Activated CD8-positive, alpha-beta memory T cell treated with anti-CD3 and anti-CD28 coated beads for 24 hours (primary cell): ENCODE results near the gene ARFGAP1.

Experiments used
- DNase-seq: peaks from one replicate; pipeline ENCODE4 v3.0.0-alpha.2; 2020

ARFGAP1 gene

DNA sequence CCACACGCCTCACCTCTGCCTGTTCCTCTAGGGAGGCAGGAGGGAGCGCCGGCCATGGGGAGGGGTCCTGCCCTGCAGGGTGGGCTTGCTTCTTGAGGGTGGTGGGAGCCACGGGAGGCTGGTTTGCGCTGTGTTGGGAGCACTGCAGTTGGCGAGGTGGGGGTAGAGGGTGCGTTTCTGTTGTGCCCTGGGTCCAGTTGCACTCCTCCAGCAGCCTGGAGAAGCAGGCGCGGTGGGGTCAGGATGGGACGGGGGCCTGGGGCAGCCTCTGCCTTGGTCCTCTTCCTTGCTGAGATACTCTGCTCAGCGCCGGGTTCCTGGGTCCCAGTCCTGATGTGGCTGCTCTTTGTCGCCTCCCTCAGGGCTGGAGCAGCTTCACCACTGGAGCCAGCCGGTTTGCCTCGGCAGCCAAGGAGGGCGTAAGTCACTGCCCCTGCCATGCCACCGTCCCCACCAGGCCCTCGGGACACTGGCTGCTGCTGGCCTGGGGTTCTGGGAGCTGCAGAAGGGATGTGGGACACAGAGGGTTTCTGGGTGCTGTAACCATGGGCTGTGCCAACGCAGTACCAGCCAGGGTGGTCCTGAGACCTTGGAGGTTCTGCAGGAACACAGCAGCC lies 8.4 kb downstream of the ARFGAP1 start:
- DNase-seq = no peak

DNA sequence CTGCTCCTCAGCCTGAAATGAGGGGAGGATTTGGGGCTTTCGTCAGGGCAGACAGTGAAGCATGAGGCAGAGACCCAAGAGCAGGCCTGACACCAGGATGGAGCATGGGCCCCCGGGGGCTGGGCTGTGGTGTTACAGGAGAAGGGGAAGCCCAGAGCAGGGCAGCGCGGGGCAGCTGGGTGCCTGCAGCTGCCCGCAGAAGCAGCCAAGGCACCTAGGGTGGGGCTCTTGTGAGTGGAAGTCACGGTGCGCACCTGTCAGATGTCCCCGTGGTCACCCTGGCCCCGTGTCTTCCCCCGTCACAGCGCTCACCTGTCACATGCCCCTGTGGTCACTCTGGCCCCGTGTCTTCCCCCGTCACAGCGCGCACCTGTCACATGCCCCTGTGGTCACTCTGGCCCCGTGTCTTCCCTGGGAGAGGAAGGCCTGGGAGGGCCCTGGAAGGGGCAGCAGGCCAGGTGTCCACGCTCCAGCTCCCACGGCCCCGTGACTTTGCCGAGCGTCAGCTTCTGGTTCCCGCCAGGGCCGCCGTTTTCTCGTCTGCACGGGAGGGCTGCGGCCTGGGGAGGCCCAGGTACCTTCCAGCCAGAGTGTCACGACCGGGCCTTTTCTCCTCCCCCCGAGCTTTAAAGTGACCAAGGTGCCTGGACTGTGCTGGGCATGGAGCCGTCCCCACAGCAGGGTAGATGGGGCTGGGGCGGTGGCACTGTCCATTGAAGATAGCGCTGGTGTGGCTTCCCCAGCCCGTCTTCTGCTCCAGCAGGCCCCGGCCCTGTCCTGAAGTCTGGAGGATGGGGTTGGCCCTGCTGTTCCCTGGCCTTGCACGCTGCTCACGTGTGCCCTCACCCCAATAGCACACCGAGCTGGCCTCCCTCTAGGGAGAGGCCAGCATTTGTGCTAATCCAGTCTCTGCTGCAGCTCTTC lies 9.4 kb downstream of the ARFGAP1 start:
- no peak for DNase-seq

GRCh38 chr20:63282946-63283345 lies 10.3 kb downstream of the ARFGAP1 start:
- no peak for DNase-seq

DNA sequence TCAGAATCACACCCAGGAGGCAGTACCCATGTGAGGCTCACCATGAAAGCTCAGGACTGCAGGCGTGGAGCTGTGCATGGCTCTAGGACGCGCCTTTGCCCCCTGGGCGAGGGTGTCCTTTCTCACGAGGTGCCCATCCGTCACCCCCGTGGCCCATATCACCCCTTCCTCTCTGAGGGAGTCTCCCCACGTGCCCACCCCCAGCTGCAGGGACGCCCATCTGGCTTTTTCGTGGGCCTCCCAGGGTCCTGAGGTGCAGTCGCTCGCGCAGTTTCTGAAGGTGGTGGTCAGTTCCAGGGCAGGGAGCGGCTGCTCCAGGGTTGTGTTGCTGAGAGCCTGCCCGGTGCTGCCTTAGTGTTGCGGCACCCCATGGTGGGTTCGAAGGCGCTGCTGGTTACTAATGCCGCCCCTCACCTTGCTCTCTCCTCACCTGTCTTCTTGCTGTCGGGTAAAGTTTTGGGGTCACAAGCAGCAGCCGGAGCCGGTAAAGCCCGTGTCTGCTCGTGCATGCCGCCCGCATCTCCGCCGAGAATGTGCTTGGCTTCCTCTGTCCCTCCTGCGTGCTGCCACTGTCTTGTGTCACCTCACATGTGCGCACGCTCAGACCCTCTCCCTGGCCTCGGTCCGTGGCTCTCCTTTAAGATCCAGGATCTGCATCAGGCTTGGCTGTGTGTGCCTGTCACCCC lies 10.9 kb downstream of the ARFGAP1 start:
- DNase-seq = no peak

GRCh38 chr20:63284083-63284440 lies 11.4 kb downstream of the ARFGAP1 start:
- no peak for DNase-seq

- DNase-seq = no peak
These were observed 11.9 kb downstream of the ARFGAP1 start for GRCh38 chr20:63284544-63284949.

DNA sequence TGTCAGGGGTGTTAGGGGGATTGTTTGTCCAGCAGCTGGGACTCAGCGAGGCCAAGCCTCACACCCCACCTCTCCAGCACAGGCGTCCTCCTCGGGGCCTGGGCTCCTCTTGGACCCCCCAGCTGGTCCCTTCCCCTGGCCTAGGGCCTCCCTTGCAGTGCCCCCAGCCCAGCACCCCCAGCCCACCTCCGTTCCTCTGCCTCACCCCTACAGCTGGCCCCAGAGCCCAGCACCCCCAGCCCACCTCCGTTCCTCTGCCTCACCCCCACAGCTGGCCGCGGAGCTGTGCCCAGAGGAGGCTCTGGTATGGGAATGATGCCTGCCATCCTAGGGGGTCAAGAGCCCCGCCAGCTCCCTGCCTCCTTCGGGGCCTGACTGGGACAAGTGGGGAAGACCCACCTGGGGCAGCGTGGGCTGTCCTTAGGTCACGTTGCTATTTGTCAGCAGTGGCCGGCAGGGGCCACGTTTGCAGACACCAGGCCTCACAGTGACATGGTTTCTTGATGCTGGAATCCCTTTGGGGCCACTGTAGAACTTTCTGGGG lies 12.4 kb downstream of the ARFGAP1 start:
- DNase-seq = no peak

GRCh38 chr20:63285636-63286615 lies 13.3 kb downstream of the ARFGAP1 start:
- no peak for DNase-seq

GRCh38 chr20:63286781-63287696 lies 14.4 kb downstream of the ARFGAP1 start:
- no peak for DNase-seq

DNA sequence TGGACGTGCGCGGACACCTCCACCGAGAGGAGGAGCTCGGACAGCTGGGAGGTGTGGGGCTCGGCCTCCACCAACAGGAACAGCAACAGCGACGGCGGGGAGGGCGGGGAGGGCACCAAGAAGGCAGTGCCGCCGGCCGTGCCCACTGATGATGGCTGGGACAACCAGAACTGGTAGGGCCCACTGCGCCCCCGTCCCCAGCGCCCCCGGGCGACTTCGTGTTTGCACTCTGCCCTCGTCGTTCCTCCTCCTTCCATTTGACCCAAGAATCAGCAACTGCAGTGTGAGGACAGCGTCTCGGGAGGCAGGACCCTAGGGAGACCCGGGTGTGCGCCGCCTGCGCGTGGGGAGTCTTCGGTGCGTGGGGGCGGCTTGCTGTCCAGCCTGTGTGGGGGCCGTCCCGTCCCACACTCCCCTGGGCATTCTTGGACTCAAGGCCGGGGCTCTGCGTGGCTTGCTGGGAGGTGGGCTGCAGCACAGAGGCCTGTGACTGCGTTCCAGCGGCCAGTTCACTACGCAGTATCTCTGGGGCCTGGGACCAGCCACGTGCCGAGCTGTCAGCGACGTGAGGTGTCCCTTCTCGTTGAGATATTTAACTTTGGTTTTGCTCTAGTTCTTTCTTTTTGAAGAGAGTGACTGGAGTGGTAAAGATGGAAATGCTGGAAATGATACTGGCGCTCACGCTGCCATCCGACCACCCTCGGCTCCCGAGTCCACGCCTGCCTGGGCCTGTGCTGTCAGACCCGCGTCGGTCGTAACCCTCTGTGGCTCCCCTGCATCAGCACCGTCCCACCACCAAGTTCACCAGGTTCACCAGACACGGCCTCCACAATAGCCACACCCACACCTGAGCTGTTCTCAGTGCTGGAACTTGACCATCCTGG lies 15.3 kb downstream of the ARFGAP1 start:
- no peak for DNase-seq

GRCh38 chr20:63288581-63289251 lies 16.1 kb downstream of the ARFGAP1 start:
- no peak for DNase-seq

- DNase-seq = no peak
These were observed 16.9 kb downstream of the ARFGAP1 start for GRCh38 chr20:63289311-63290135.

DNA sequence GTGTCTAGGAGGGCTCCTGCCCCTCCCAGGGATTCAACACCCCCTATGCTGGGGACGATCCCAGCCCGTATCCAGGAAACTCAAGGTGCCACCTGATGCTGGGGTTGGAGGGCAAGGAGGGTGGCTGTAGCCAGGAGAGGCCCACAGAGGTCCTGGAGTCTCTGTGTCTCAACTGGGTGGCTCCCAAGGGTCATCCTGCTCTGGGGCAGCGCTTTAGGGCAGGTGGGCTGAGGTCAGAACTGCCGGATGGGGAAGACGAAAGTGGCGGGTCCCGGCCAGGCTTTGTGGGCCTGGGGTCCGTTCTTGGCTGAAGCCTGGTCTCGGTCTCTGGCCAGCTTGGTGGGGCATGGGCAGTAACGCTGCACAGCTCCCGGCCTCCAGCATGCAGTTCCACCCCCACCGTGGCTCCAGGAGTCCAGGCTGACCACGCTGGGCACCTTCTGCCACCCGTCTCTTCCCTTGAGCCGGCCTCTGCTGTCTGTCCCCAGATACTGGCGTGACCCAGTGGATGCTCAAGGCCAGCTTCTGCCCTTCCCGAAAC lies 17.6 kb downstream of the ARFGAP1 start:
- no peak for DNase-seq

DNA sequence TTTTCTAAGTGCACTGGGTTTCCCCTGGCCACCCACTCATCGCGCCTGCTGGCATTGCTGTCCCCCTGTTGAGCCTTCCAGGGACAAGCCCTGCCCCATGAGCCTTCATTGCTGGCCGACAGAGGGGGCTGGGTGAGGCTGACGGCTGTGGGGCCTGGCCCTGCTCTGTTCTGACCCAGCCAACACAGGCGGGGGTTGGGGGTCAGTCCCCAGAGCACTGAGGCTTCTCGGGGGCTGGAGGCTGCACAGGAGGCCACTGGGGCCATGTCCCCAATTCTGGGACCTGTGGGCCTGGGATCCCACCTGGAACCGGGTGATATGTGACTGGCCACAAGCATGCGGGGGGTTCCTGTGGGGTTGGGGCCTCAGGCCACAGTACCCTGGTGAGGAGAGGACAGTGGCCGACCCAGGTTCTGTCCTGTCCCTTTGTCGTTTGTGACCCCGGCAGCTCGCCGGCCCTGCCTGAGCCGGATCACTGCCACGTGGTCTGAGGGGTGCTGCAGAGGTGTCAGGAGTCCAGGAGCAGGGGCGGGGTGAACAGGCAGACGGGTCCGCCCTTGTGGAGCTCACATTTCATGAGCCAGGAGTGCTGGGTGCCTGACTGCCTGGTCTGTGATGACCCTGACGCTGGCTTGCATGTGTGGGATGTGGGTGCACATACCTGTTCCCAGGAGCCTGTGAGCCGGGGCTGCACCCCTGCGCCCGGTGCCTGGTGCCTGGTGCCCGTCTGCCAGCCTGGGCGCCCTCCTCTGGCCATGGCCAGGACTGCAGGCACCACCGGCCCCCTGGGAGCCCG lies 18.3 kb downstream of the ARFGAP1 start:
- peak; percentile 89 for DNase-seq

GRCh38 chr20:63291811-63292210 lies 19.2 kb downstream of the ARFGAP1 start:
- no peak for DNase-seq

GRCh38 chr20:63292292-63292701 lies 19.7 kb downstream of the ARFGAP1 start:
- DNase-seq = no peak

DNA sequence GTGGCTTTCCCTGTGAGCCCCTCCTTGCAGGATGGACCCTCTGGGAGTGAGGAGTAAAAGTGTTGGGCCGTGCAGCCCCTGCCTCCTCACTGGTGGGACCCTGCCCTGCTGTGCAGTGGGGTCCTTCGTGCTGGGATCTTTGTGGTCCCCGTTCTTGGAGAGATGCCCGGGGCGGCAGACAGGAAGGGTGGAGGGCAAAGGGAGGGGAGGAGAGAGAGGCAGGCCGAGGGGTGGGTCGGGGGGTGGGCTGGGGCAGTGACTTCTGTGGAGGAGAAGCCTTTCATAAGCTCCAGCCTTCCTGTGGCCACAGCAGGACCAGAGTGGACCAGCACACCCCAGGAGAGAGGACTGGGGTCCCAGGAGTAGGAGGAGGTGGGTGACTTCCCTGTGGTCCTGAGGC lies 20.3 kb downstream of the ARFGAP1 start, which contains the start of gene COL20A1:
COL20A1 (plus strand) TSS at position 283 of the 400 bp plus-strand sequence. CDS start 1,922 bp downstream, outside the sequence.
- DNase-seq = no peak
